Activated CD4-positive, alpha-beta T cell treated with anti-CD3 and anti-CD28 coated beads, Interleukin-2, Interleukin-4, amounts not matched to agents 100 ng/mL and 50 ng/mL, durations not matched to agents 16 hours and 8 hours (primary cell): Measurements from ENCODE around the gene XPC.
"Not testable (repeated sequence)": the region's sequence is repeated elsewhere in the genome, so short reads cannot be mapped to it uniquely, and the experiment has no call there.

ENCODE experiments used
- DNase-seq: peaks from one replicate; pipeline ENCODE4 v3.0.0-alpha.2; 2020; ENCODE audit warnings: low spot score

Gene XPC

GRCh38 chr3:14133188-14133800 is 45.1 kb downstream of the XPC start:
- DNase-seq, result no peak

GRCh38 chr3:14132689-14133088 is 45.7 kb downstream of the XPC start:
- DNase-seq, result no peak

- no peak for DNase-seq
These were observed 46.3 kb downstream of the XPC start for GRCh38 chr3:14132120-14132519.

- no peak for DNase-seq
These were observed 47.3 kb downstream of the XPC start for GRCh38 chr3:14131134-14131533.

- DNase-seq, result no peak
These were observed 47.7 kb downstream of the XPC start for GRCh38 chr3:14130707-14131106.

GRCh38 chr3:14130230-14130629 is 48.2 kb downstream of the XPC start:
- no peak for DNase-seq

GRCh38 chr3:14129296-14129695 is 49.1 kb downstream of the XPC start:
- no peak for DNase-seq

GRCh38 chr3:14128724-14129123 is 49.7 kb downstream of the XPC start:
- no peak for DNase-seq

GRCh38 chr3:14127516-14128161 is 50.8 kb downstream of the XPC start:
- no peak for DNase-seq

GRCh38 chr3:14126887-14127505 is 51.4 kb downstream of the XPC start:
- DNase-seq, result no peak

GRCh38 chr3:14126017-14126886 is 52.1 kb downstream of the XPC start:
- DNase-seq, result no peak

- DNase-seq, result peak; percentile 75
These were observed 53.0 kb downstream of the XPC start for GRCh38 chr3:14125193-14126016.

GRCh38 chr3:14124615-14125192 is 53.7 kb downstream of the XPC start, which contains the start of the genes CHCHD4 and TMEM43:
TSS of gene CHCHD4 (minus strand) at chr3:14124870. CDS start at chr3:14124676, 194 bp downstream.
TSS of gene TMEM43 (plus strand) at chr3:14125052. CDS start at chr3:14125194, 142 bp downstream.
- peak; percentile 98 for DNase-seq

- DNase-seq, result peak; percentile 78
These were observed 54.2 kb downstream of the XPC start for GRCh38 chr3:14124223-14124614.

- DNase-seq, result no peak
These were observed 54.8 kb downstream of the XPC start for GRCh38 chr3:14123308-14124222.

- no peak for DNase-seq
These were observed 56.1 kb downstream of the XPC start for GRCh38 chr3:14122301-14122700.

- DNase-seq, result no peak
These were observed 56.5 kb downstream of the XPC start for GRCh38 chr3:14121859-14122258.

- not testable (repeated sequence) for DNase-seq
These were observed 57.4 kb downstream of the XPC start for GRCh38 chr3:14120921-14121448.

GRCh38 chr3:14120111-14120920 is 58.1 kb downstream of the XPC start:
- no peak for DNase-seq
